HepG2 (cell line): ENCODE measurements around the gene FBXO5.

ENCODE experiments used
- CC2D1A ChIP-seq: sonication (generic); formaldehyde crosslinking; IDR thresholded peaks from 2 replicates; pipeline ENCODE4 v1.8.1; 2023; ENCODE audit warnings: mild to moderate bottlenecking, missing genetic modification reagents
- EED ChIP-seq: sonication (generic); formaldehyde crosslinking; IDR thresholded peaks from 2 replicates; pipeline ENCODE4 v1.5.0; 2020; ENCODE audit warnings: mild to moderate bottlenecking, missing genetic modification reagents
- EHMT2 ChIP-seq: fragments of 200-600 bp; sonication (generic); IDR thresholded peaks from 2 replicates; pipeline ENCODE4 v1.7.0; 2017; ENCODE audit warnings: antibody characterized with exemption, low read depth, low read length, borderline replicate concordance
- POLR2AphosphoS5 ChIP-seq: IDR thresholded peaks from 2 replicates; pipeline ENCODE4 v1.6.1; 2012; ENCODE audit warnings: low read depth, low read length
- RAD21 ChIP-seq: fragments of 450-650 bp; formaldehyde crosslinking; IDR thresholded peaks from 2 replicates; pipeline ENCODE4 v1.5.0; 2020; ENCODE audit warnings: mild to moderate bottlenecking
- ZNF12 ChIP-seq: sonication (generic); formaldehyde crosslinking; IDR thresholded peaks from 2 replicates; pipeline ENCODE4 v1.5.0; 2020; ENCODE audit warnings: missing genetic modification reagents
- TF ChIP-seq, protein P1 (sequence below): sonication (generic); formaldehyde crosslinking; IDR thresholded peaks from 2 replicates; pipeline ENCODE4 v1.8.0; 2022; ENCODE audit warnings: mild to moderate bottlenecking, missing genetic modification reagents, moderate library complexity

DNA sequence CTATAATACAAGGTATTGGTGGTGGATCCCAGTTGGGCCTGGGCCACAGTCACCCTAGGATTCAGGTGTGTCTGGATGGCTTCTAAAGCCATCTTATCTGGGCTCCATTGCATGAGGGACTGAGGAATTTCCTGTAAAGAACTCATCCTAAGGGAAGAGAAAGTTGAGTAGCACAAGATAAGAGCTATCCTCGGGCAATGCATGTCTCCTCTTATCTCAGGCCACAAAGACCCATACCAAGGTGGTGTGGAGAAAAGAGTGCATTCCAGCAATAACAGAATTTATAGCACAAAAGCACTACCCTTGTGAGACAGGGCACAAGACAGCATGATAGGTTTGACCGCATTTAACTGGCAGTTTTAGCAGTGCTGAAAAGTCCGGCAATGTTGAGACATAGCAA is 34.0 kb upstream of the FBXO5 start:
- TF ChIP-seq RAD21 (CRISPR knock-in tag) (no peak), ZNF12 (CRISPR knock-in tag) (no peak), EED (CRISPR knock-in tag) (no peak), POLR2AphosphoS5 (no peak), CC2D1A (CRISPR knock-in tag) (no peak), EHMT2 (no peak)
- TF ChIP-seq, protein P1, sequence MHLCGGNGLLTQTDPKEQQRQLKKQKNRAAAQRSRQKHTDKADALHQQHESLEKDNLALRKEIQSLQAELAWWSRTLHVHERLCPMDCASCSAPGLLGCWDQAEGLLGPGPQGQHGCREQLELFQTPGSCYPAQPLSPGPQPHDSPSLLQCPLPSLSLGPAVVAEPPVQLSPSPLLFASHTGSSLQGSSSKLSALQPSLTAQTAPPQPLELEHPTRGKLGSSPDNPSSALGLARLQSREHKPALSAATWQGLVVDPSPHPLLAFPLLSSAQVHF (CRISPR knock-in tag), result no peak
